ENCODE results near the gene ABHD17B.

The ABHD17B gene

GRCh38 chr9:71929791-71930440, 18.9 kb upstream of the ABHD17B start:
- peaks cover 3% of the 10 kb centered on the region for H3K36me3 ChIP-seq (ENCODE audit: insufficient read depth, low read length)
- peak overlapping the region; percentile 33 for H3K9ac ChIP-seq (ENCODE audit: low read depth, low read length)
- no peak overlapping the region for H3K4me3 ChIP-seq (ENCODE audit: low read length)
- peak overlapping the region; percentile 6 for H3K4me2 ChIP-seq (ENCODE audit: low read length)
- no peaks in the 10 kb centered on the region for H3K27me3 ChIP-seq (ENCODE audit: control insufficient read depth, insufficient read depth, low read length)
- no peaks in the 10 kb centered on the region for H3K9me3 ChIP-seq (replicated peaks; ENCODE audit: low read length)
- peaks cover 27% of the 10 kb centered on the region for H3K4me1 ChIP-seq (ENCODE audit: control insufficient read depth, insufficient read depth, low read length)

- Histone ChIP-seq H3K4me3 (ENCODE audit: low read length) (no peak overlapping the region), H3K9me3 (replicated peaks; ENCODE audit: low read length) (no peaks in the 10 kb centered on the region), H3K4me1 (ENCODE audit: control insufficient read depth, insufficient read depth, low read length) (peaks cover 27% of the 10 kb centered on the region), H3K4me2 (ENCODE audit: low read length) (peak overlapping the region; percentile 6), H3K9ac (ENCODE audit: low read depth, low read length) (peak overlapping the region; percentile 33), H3K36me3 (ENCODE audit: insufficient read depth, low read length) (peaks cover 3% of the 10 kb centered on the region), H3K27me3 (ENCODE audit: control insufficient read depth, insufficient read depth, low read length) (no peaks in the 10 kb centered on the region)
These were observed 18.2 kb upstream of the ABHD17B start for GRCh38 chr9:71929223-71929622.

GRCh38 chr9:71928806-71929205, 17.8 kb upstream of the ABHD17B start:
- H3K27me3 ChIP-seq (ENCODE audit: control insufficient read depth, insufficient read depth, low read length) = no peaks in the 10 kb centered on the region
- H3K4me2 ChIP-seq (ENCODE audit: low read length) = peak overlapping the region; percentile 5
- peaks cover 27% of the 10 kb centered on the region for H3K4me1 ChIP-seq (ENCODE audit: control insufficient read depth, insufficient read depth, low read length)
- peak overlapping the region; percentile 5 for H3K9ac ChIP-seq (ENCODE audit: low read depth, low read length)
- peaks cover 3% of the 10 kb centered on the region for H3K36me3 ChIP-seq (ENCODE audit: insufficient read depth, low read length)
- H3K4me3 ChIP-seq (ENCODE audit: low read length) = no peak overlapping the region
- H3K9me3 ChIP-seq (replicated peaks; ENCODE audit: low read length) = no peaks in the 10 kb centered on the region

GRCh38 chr9:71928376-71928775, 17.4 kb upstream of the ABHD17B start:
- Histone ChIP-seq H3K36me3 (ENCODE audit: insufficient read depth, low read length) (peaks cover 3% of the 10 kb centered on the region), H3K4me3 (ENCODE audit: low read length) (no peak overlapping the region), H3K27me3 (ENCODE audit: control insufficient read depth, insufficient read depth, low read length) (no peaks in the 10 kb centered on the region), H3K4me2 (ENCODE audit: low read length) (no peak overlapping the region), H3K9me3 (replicated peaks; ENCODE audit: low read length) (no peaks in the 10 kb centered on the region), H3K9ac (ENCODE audit: low read depth, low read length) (no peak overlapping the region), H3K4me1 (ENCODE audit: control insufficient read depth, insufficient read depth, low read length) (peaks cover 27% of the 10 kb centered on the region)

- Histone ChIP-seq H3K9me3 (replicated peaks; ENCODE audit: low read length) (no peaks in the 10 kb centered on the region), H3K27me3 (ENCODE audit: control insufficient read depth, insufficient read depth, low read length) (no peaks in the 10 kb centered on the region), H3K4me3 (ENCODE audit: low read length) (no peak overlapping the region), H3K4me2 (ENCODE audit: low read length) (no peak overlapping the region), H3K36me3 (ENCODE audit: insufficient read depth, low read length) (no peaks in the 10 kb centered on the region), H3K9ac (ENCODE audit: low read depth, low read length) (no peak overlapping the region), H3K4me1 (ENCODE audit: control insufficient read depth, insufficient read depth, low read length) (peaks cover 32% of the 10 kb centered on the region)
These were observed 14.8 kb upstream of the ABHD17B start for GRCh38 chr9:71925834-71926233.

GRCh38 chr9:71924576-71924975, 13.6 kb upstream of the ABHD17B start:
- no peak overlapping the region for H3K4me3 ChIP-seq (ENCODE audit: low read length)
- H3K36me3 ChIP-seq (ENCODE audit: insufficient read depth, low read length) = peaks cover 2% of the 10 kb centered on the region
- no peaks in the 10 kb centered on the region for H3K9me3 ChIP-seq (replicated peaks; ENCODE audit: low read length)
- no peak overlapping the region for H3K9ac ChIP-seq (ENCODE audit: low read depth, low read length)
- no peaks in the 10 kb centered on the region for H3K27me3 ChIP-seq (ENCODE audit: control insufficient read depth, insufficient read depth, low read length)
- no peak overlapping the region for H3K4me2 ChIP-seq (ENCODE audit: low read length)
- H3K4me1 ChIP-seq (ENCODE audit: control insufficient read depth, insufficient read depth, low read length) = peaks cover 22% of the 10 kb centered on the region

GRCh38 chr9:71921190-71921814, 10.3 kb upstream of the ABHD17B start:
- no peak overlapping the region for H3K9ac ChIP-seq (ENCODE audit: low read depth, low read length)

GRCh38 chr9:71920456-71921189, 9.6 kb upstream of the ABHD17B start:
- no peaks in the 10 kb centered on the region for H3K9me3 ChIP-seq (replicated peaks; ENCODE audit: low read length)
- no peak overlapping the region for H3K4me3 ChIP-seq (ENCODE audit: low read length)
- H3K4me2 ChIP-seq (ENCODE audit: low read length) = no peak overlapping the region
- H3K9ac ChIP-seq (ENCODE audit: low read depth, low read length) = no peak overlapping the region
- H3K4me1 ChIP-seq (ENCODE audit: control insufficient read depth, insufficient read depth, low read length) = peaks cover 5% of the 10 kb centered on the region
- H3K27me3 ChIP-seq (ENCODE audit: control insufficient read depth, insufficient read depth, low read length) = no peaks in the 10 kb centered on the region
- H3K36me3 ChIP-seq (ENCODE audit: insufficient read depth, low read length) = peaks cover 2% of the 10 kb centered on the region

More at GRCh38 chr9:71921190-71921814, 10.3 kb upstream of the ABHD17B start:
- no peak overlapping the region for H3K4me3 ChIP-seq (ENCODE audit: low read length)
- H3K9me3 ChIP-seq (replicated peaks; ENCODE audit: low read length) = no peaks in the 10 kb centered on the region
- H3K4me2 ChIP-seq (ENCODE audit: low read length) = no peak overlapping the region
- no peaks in the 10 kb centered on the region for H3K27me3 ChIP-seq (ENCODE audit: control insufficient read depth, insufficient read depth, low read length)
- peaks cover 2% of the 10 kb centered on the region for H3K36me3 ChIP-seq (ENCODE audit: insufficient read depth, low read length)
- peaks cover 5% of the 10 kb centered on the region for H3K4me1 ChIP-seq (ENCODE audit: control insufficient read depth, insufficient read depth, low read length)

GRCh38 chr9:71918419-71918818, 7.4 kb upstream of the ABHD17B start:
- Histone ChIP-seq H3K4me1 (ENCODE audit: control insufficient read depth, insufficient read depth, low read length) (peaks cover 6% of the 10 kb centered on the region), H3K36me3 (ENCODE audit: insufficient read depth, low read length) (peaks cover 2% of the 10 kb centered on the region), H3K27me3 (ENCODE audit: control insufficient read depth, insufficient read depth, low read length) (no peaks in the 10 kb centered on the region), H3K4me3 (ENCODE audit: low read length) (no peak overlapping the region), H3K4me2 (ENCODE audit: low read length) (no peak overlapping the region), H3K9me3 (replicated peaks; ENCODE audit: low read length) (no peaks in the 10 kb centered on the region), H3K9ac (ENCODE audit: low read depth, low read length) (no peak overlapping the region)

GRCh38 chr9:71916834-71917534, 6.0 kb upstream of the ABHD17B start:
- Histone ChIP-seq H3K4me3 (ENCODE audit: low read length) (no peak overlapping the region), H3K9me3 (replicated peaks; ENCODE audit: low read length) (no peaks in the 10 kb centered on the region), H3K27me3 (ENCODE audit: control insufficient read depth, insufficient read depth, low read length) (no peaks in the 10 kb centered on the region), H3K4me1 (ENCODE audit: control insufficient read depth, insufficient read depth, low read length) (peaks cover 18% of the 10 kb centered on the region), H3K9ac (ENCODE audit: low read depth, low read length) (no peak overlapping the region), H3K4me2 (ENCODE audit: low read length) (no peak overlapping the region), H3K36me3 (ENCODE audit: insufficient read depth, low read length) (peaks cover 2% of the 10 kb centered on the region)

GRCh38 chr9:71915495-71915894, 4.5 kb upstream of the ABHD17B start:
- H3K4me3 ChIP-seq (ENCODE audit: low read length) = no peak overlapping the region
- H3K9ac ChIP-seq (ENCODE audit: low read depth, low read length) = no peak overlapping the region
- peaks cover 13% of the 10 kb centered on the region for H3K4me1 ChIP-seq (ENCODE audit: control insufficient read depth, insufficient read depth, low read length)
- no peak overlapping the region for H3K4me2 ChIP-seq (ENCODE audit: low read length)
- H3K9me3 ChIP-seq (replicated peaks; ENCODE audit: low read length) = no peaks in the 10 kb centered on the region
- H3K36me3 ChIP-seq (ENCODE audit: insufficient read depth, low read length) = peaks cover 1% of the 10 kb centered on the region
- no peaks in the 10 kb centered on the region for H3K27me3 ChIP-seq (ENCODE audit: control insufficient read depth, insufficient read depth, low read length)

All from skeletal muscle satellite cell (primary cell).